ENCODE results near the gene EFCAB14. TPM values are rescaled to one million over a fixed set of nuclear protein-coding genes. Genes with fewer than 3 reads are reported as not detected.
"Not testable (repeated sequence)": the region's sequence is repeated elsewhere in the genome, so short reads cannot be mapped to it uniquely, and the experiment has no call there.

The EFCAB14 gene
- total RNA-seq, 1 donor from 2014 or later = 44.7 TPM

- Histone ChIP-seq H3K4me3 (no peak overlapping the region), H3F3A (ENCODE audit: low read depth) (peaks cover 8% of the 10 kb centered on the region), H3K4me1 (peaks cover 23% of the 10 kb centered on the region), H3K27me3 (no peaks in the 10 kb centered on the region), H3K4me2 (no peak overlapping the region), H3K9ac (no peak overlapping the region), H3K36me3 (no peaks in the 10 kb centered on the region), H3K9me3 (ENCODE audit: low read depth) (no peaks in the 10 kb centered on the region), H2AFZ (replicated peaks) (no peak overlapping the region), H3K79me2 (ENCODE audit: low read depth) (no peaks in the 10 kb centered on the region), H3K27ac (no peak overlapping the region), H4K20me1 (ENCODE audit: low read depth) (no peaks in the 10 kb centered on the region)
- no peaks in the 10 kb centered on the region for H3K36me3 Mint-ChIP-seq
- no peaks in the 10 kb centered on the region for H3K9me3 Mint-ChIP-seq
- H3K27ac Mint-ChIP-seq = no peak overlapping the region
- H3K27me3 Mint-ChIP-seq (ENCODE audit: insufficient read depth, low read depth) = peaks cover 11% of the 10 kb centered on the region
- no peak for DNase-seq (ENCODE audit: low spot score)
- H3K4me3 Mint-ChIP-seq = no peak overlapping the region
- peaks cover 29% of the 10 kb centered on the region for H3K4me1 Mint-ChIP-seq
- TF ChIP-seq EZH2 (IDR thresholded peaks at IDR 0.05) (no peak), EZH2phosphoT487 (IDR thresholded peaks at IDR 0.05) (no peak), CTCF (IDR thresholded peaks at IDR 0.05) (no peak)
Measured at GRCh38 chr1:46757956-46758528, 39.1 kb upstream of the EFCAB14 start.

DNA sequence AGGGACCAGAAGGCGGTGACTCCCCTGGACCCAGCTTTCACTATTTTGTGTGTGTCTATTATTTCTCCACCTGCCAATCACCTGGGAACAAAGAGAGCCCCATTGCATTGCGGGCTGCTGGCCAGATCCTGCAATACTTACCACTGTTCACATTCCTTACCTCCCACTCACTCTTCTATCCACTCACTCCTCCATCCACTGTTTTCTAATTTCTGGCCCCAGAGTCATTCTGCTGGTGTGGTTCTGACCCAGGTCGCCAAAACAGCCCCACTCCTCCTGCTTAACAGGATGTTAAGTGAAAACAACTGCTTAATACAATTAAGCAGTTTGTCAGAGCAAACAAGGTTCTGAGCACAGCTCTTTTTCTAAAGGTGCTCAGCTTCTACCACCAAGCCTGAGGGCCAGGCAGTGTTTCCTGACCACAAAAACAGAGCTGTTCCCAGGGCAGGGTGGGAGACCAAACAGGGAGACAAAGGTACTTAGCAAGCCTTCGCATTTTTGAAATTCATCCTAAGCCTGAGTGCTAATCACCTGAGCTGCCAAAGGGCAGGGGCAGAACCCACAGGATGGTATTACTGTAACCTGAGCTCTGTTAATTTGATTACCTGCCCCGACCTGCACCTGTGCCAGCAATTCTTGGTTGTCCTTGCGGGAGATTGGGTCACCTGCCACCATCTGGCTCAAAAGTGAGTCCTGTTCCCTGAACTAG lies 38.5 kb upstream of the EFCAB14 start:
- Mint-ChIP-seq H3K27me3 (ENCODE audit: insufficient read depth, low read depth) (peaks cover 16% of the 10 kb centered on the region), H3K4me3 (peak overlapping the region; percentile 24), H3K4me1 (peaks cover 29% of the 10 kb centered on the region), H3K36me3 (no peaks in the 10 kb centered on the region), H3K27ac (peak overlapping the region; percentile 64), H3K9me3 (no peaks in the 10 kb centered on the region)
- Histone ChIP-seq H3K4me2 (peak overlapping the region; percentile 21), H3F3A (ENCODE audit: low read depth) (peaks cover 8% of the 10 kb centered on the region), H3K9me3 (ENCODE audit: low read depth) (no peaks in the 10 kb centered on the region), H3K79me2 (ENCODE audit: low read depth) (no peaks in the 10 kb centered on the region), H4K20me1 (ENCODE audit: low read depth) (no peaks in the 10 kb centered on the region), H3K27ac (no peak overlapping the region), H3K4me1 (peaks cover 23% of the 10 kb centered on the region), H3K27me3 (no peaks in the 10 kb centered on the region), H3K4me3 (no peak overlapping the region), H3K36me3 (no peaks in the 10 kb centered on the region), H3K9ac (no peak overlapping the region), H2AFZ (replicated peaks) (peak overlapping the region; percentile 61)
- peak; percentile 28 for DNase-seq (ENCODE audit: low spot score)
- TF ChIP-seq EZH2 (IDR thresholded peaks at IDR 0.05) (no peak), CTCF (IDR thresholded peaks at IDR 0.05) (no peak), EZH2phosphoT487 (IDR thresholded peaks at IDR 0.05) (no peak)

DNA sequence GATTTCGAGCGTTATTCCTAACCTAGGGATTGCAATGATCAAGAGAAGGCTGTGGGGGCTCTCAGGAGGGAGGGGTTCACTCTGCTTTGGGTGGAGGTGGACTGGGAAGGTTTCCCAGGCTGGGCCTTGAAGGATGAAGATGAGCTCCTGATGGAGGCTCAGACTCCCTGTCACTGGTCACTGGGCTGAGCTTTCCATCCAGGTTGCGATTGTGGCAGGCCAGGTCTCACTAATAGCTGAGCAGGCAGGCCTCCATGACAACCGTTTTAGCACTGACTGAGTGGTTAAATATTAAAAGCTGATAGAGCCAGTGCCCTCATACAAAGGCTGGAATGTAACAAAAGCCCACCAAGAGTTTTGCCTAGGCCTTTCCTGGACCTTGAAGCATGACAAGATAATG lies 36.2 kb upstream of the EFCAB14 start:
- H3K27ac Mint-ChIP-seq = no peak overlapping the region
- no peak for DNase-seq (ENCODE audit: low spot score)
- no peaks in the 10 kb centered on the region for H3K9me3 Mint-ChIP-seq
- peaks cover 13% of the 10 kb centered on the region for H3K27me3 Mint-ChIP-seq (ENCODE audit: insufficient read depth, low read depth)
- no peaks in the 10 kb centered on the region for H3K36me3 Mint-ChIP-seq
- no peak overlapping the region for H2AFZ ChIP-seq (replicated peaks)
- H4K20me1 ChIP-seq (ENCODE audit: low read depth) = no peaks in the 10 kb centered on the region
- H3K4me2 ChIP-seq = no peak overlapping the region
- H3K4me1 ChIP-seq = peaks cover 23% of the 10 kb centered on the region
- peaks cover 8% of the 10 kb centered on the region for H3F3A ChIP-seq (ENCODE audit: low read depth)
- no peak overlapping the region for H3K27ac ChIP-seq
- no peak for TF ChIP-seq CTCF (IDR thresholded peaks at IDR 0.05)
- TF ChIP-seq EZH2 (IDR thresholded peaks at IDR 0.05) = no peak
- TF ChIP-seq EZH2phosphoT487 (IDR thresholded peaks at IDR 0.05) = no peak
- H3K36me3 ChIP-seq = no peaks in the 10 kb centered on the region
- H3K79me2 ChIP-seq (ENCODE audit: low read depth) = no peaks in the 10 kb centered on the region
- H3K4me1 Mint-ChIP-seq = peaks cover 29% of the 10 kb centered on the region
- no peak overlapping the region for H3K9ac ChIP-seq
- no peak overlapping the region for H3K4me3 Mint-ChIP-seq
- no peaks in the 10 kb centered on the region for H3K9me3 ChIP-seq (ENCODE audit: low read depth)
- no peak overlapping the region for H3K4me3 ChIP-seq
- no peaks in the 10 kb centered on the region for H3K27me3 ChIP-seq

GRCh38 chr1:46754707-46755106 lies 35.8 kb upstream of the EFCAB14 start:
- DNase-seq (ENCODE audit: low spot score); H3K9ac ChIP-seq; H3F3A ChIP-seq (ENCODE audit: low read depth); H3K36me3 ChIP-seq; H3K4me3 Mint-ChIP-seq; H3K4me3 ChIP-seq; H3K9me3 Mint-ChIP-seq; H3K36me3 Mint-ChIP-seq; H2AFZ ChIP-seq (replicated peaks); H3K79me2 ChIP-seq (ENCODE audit: low read depth); H3K27ac ChIP-seq; H3K27me3 ChIP-seq; H3K27ac Mint-ChIP-seq; H4K20me1 ChIP-seq (ENCODE audit: low read depth); H3K9me3 ChIP-seq (ENCODE audit: low read depth): not testable (repeated sequence)
- Histone ChIP-seq H3K4me2 (peak overlapping the region; percentile 5), H3K4me1 (peaks cover 23% of the 10 kb centered on the region)
- Mint-ChIP-seq H3K4me1 (peaks cover 29% of the 10 kb centered on the region), H3K27me3 (ENCODE audit: insufficient read depth, low read depth) (peaks cover 16% of the 10 kb centered on the region)
